GM19239 (cell line): ENCODE measurements around the gene CLEC2B.
A peak's percentile ranks its signal among the peaks of the same experiment; 100 is the strongest.
"Not testable (repeated sequence)": the region's sequence is repeated elsewhere in the genome, so short reads cannot be mapped to it uniquely, and the experiment has no call there.

Experiments used
- DNase-seq: peaks from one replicate; pipeline ENCODE4 v3.0.0; 2011; ENCODE audit warnings: low spot score; ENCODE audit not compliant: insufficient read length
- FAIRE-seq: peaks from 2 replicates; lab custom pipeline; 2011; peaks lifted over from hg19 to GRCh38; lab: Jason Lieb, UNC

The CLEC2B gene

GRCh38 chr12:9869307-9870161 is at the start of gene CLEC2B:
TSS of gene CLEC2B (minus strand) at chr12:9869354.
- DNase-seq (no peak), FAIRE-seq (peak; percentile 89)

- DNase-seq (no peak), FAIRE-seq (no peak)
Measured at GRCh38 chr12:9911708-9912107, 42.6 kb upstream of the CLEC2B start.

GRCh38 chr12:9910716-9911421 is 41.7 kb upstream of the CLEC2B start:
- DNase-seq (no peak), FAIRE-seq (no peak)

GRCh38 chr12:9909724-9910123 is 40.6 kb upstream of the CLEC2B start:
- no peak for FAIRE-seq
- DNase-seq: no peak

GRCh38 chr12:9908350-9908749 is 39.2 kb upstream of the CLEC2B start:
- DNase-seq (no peak), FAIRE-seq (peak; percentile 14)

GRCh38 chr12:9907769-9908168 is 38.6 kb upstream of the CLEC2B start:
- FAIRE-seq: no peak
- DNase-seq: no peak

GRCh38 chr12:9906873-9907272 is 37.7 kb upstream of the CLEC2B start:
- FAIRE-seq: no peak
- no peak for DNase-seq

- no peak for FAIRE-seq
Measured at GRCh38 chr12:9902539-9903228, 33.5 kb upstream of the CLEC2B start.

GRCh38 chr12:9900930-9901329 is 31.8 kb upstream of the CLEC2B start:
- FAIRE-seq (peak; percentile 33), DNase-seq (no peak)

More at GRCh38 chr12:9902539-9903228, 33.5 kb upstream of the CLEC2B start:
- DNase-seq: no peak

GRCh38 chr12:9899209-9899608 is 30.1 kb upstream of the CLEC2B start:
- FAIRE-seq: no peak

GRCh38 chr12:9897535-9897934 is 28.4 kb upstream of the CLEC2B start:
- FAIRE-seq: no peak

More at GRCh38 chr12:9899209-9899608, 30.1 kb upstream of the CLEC2B start:
- no peak for DNase-seq

GRCh38 chr12:9895215-9895971 is 26.2 kb upstream of the CLEC2B start:
- no peak for DNase-seq
- no peak for FAIRE-seq

More at GRCh38 chr12:9897535-9897934, 28.4 kb upstream of the CLEC2B start:
- DNase-seq: no peak

GRCh38 chr12:9888665-9889273 is 19.6 kb upstream of the CLEC2B start:
- FAIRE-seq (no peak), DNase-seq (no peak)

- DNase-seq: no peak
- no peak for FAIRE-seq
Measured at GRCh38 chr12:9883175-9883574, 14.0 kb upstream of the CLEC2B start.

GRCh38 chr12:9881988-9882387 is 12.8 kb upstream of the CLEC2B start:
- FAIRE-seq (no peak), DNase-seq (no peak)

- no peak for DNase-seq
- FAIRE-seq: no peak
Measured at GRCh38 chr12:9881246-9881645, 12.1 kb upstream of the CLEC2B start, which contains the start of gene KLRF2. TSS of gene KLRF2 (plus strand) at chr12:9881489. CDS start at chr12:9881596, 107 bp downstream.

GRCh38 chr12:9880532-9881078 is 11.5 kb upstream of the CLEC2B start:
- no peak for DNase-seq
- FAIRE-seq: no peak

GRCh38 chr12:9876120-9876519 is 7.0 kb upstream of the CLEC2B start:
- FAIRE-seq, DNase-seq: not testable (repeated sequence)

GRCh38 chr12:9872742-9873141 is 3.6 kb upstream of the CLEC2B start:
- FAIRE-seq (no peak), DNase-seq (no peak)
